IgD-negative memory B cell (primary cell): ENCODE data around the gene ASMTL. TPM values are rescaled to one million over a fixed set of nuclear protein-coding genes. Genes with fewer than 3 reads are reported as not detected.
A peak's percentile ranks its signal among the peaks of the same experiment; 100 is the strongest.

ENCODE experiments used
- H3K27ac Mint-ChIP-seq, 3 donors: one replicate each; pipeline ENCODE4 v1.8.0; 2020 to 2022; ENCODE audit warnings: mild to moderate bottlenecking in 3 of 3, mixed read lengths in 3 of 3, moderate library complexity in 1 of 3
- H3K27me3 Mint-ChIP-seq: one replicate; pipeline ENCODE4 v1.8.0; 2021; ENCODE audit warnings: mixed read lengths
- H3K36me3 Mint-ChIP-seq: one replicate; pipeline ENCODE4 v1.8.0; 2020; ENCODE audit warnings: mild to moderate bottlenecking, mixed read lengths
- H3K4me1 Mint-ChIP-seq, 3 donors: one replicate each; pipeline ENCODE4 v1.8.0; 2020 to 2022; ENCODE audit warnings: mixed read lengths in 3 of 3, mild to moderate bottlenecking in 1 of 3
- H3K4me3 Mint-ChIP-seq, 4 donors: one replicate each; pipeline ENCODE4 v1.8.0; 2020 to 2022; ENCODE audit warnings: mild to moderate bottlenecking in 4 of 4, mixed read lengths in 4 of 4, moderate library complexity in 3 of 4
- H3K9me3 Mint-ChIP-seq, 3 donors: one replicate each; pipeline ENCODE4 v1.8.0; 2020 to 2021; ENCODE audit warnings: mixed read lengths in 3 of 3, mild to moderate bottlenecking in 1 of 3
- polyA plus RNA-seq: library from polyadenylated mRNA; unstranded; fragments of 300-500 nt; fragmentation: Illumina TruSeq; gene quantifications from one replicate; pipeline ENCODE4 v1.2.3, GENCODE V29; 2021

The ASMTL gene
- polyA plus RNA-seq, 1 donor from 2014 or later: 50.1 TPM

GRCh38 chrX:1401611-1402430 lies 50.9 kb downstream of the ASMTL start:
- Mint-ChIP-seq H3K9me3 (no peaks in the 10 kb centered on the region), H3K4me3 (no peak overlapping the region), H3K36me3 (no peaks in the 10 kb centered on the region), H3K27me3 (no peaks in the 10 kb centered on the region), H3K4me1 (no peaks in the 10 kb centered on the region), H3K27ac (no peak overlapping the region)

- no peak overlapping the region for H3K4me3 Mint-ChIP-seq
- H3K36me3 Mint-ChIP-seq: no peaks in the 10 kb centered on the region
- H3K4me1 Mint-ChIP-seq: peaks cover 0 to 4% (median 3%) of the 10 kb centered on the region in 3 donors
- peak overlapping the region in 2 of 3 donors; percentile 16 to 68 for H3K27ac Mint-ChIP-seq
- no peaks in the 10 kb centered on the region for H3K27me3 Mint-ChIP-seq
- no peaks in the 10 kb centered on the region for H3K9me3 Mint-ChIP-seq
These were observed 51.8 kb downstream of the ASMTL start for GRCh38 chrX:1400742-1401471.

- Mint-ChIP-seq H3K27ac (no peak overlapping the region), H3K4me1 (peaks cover 0 to 9% (median 8%) of the 10 kb centered on the region in 3 donors), H3K4me3 (peak overlapping the region in 1 of 4 donors; percentile 20), H3K27me3 (no peaks in the 10 kb centered on the region), H3K36me3 (no peaks in the 10 kb centered on the region), H3K9me3 (no peaks in the 10 kb centered on the region)
These were observed 52.7 kb downstream of the ASMTL start for GRCh38 chrX:1400049-1400448.

GRCh38 chrX:1398431-1399340 lies 54.0 kb downstream of the ASMTL start:
- H3K4me3 Mint-ChIP-seq: peak overlapping the region in 1 of 4 donors; percentile 17
- peaks cover 0 to 12% (median 9%) of the 10 kb centered on the region in 3 donors for H3K4me1 Mint-ChIP-seq
- H3K9me3 Mint-ChIP-seq: no peaks in the 10 kb centered on the region
- no peaks in the 10 kb centered on the region for H3K27me3 Mint-ChIP-seq
- peak overlapping the region in 1 of 3 donors; percentile 62 for H3K27ac Mint-ChIP-seq
- H3K36me3 Mint-ChIP-seq: no peaks in the 10 kb centered on the region

- H3K27me3 Mint-ChIP-seq: no peaks in the 10 kb centered on the region
- no peaks in the 10 kb centered on the region for H3K36me3 Mint-ChIP-seq
- H3K4me3 Mint-ChIP-seq: peak overlapping the region in 1 of 4 donors; percentile 45
- H3K27ac Mint-ChIP-seq: peak overlapping the region in 2 of 3 donors; percentile 18 to 43
- peaks cover 0 to 16% (median 11%) of the 10 kb centered on the region in 3 donors for H3K4me1 Mint-ChIP-seq
- H3K9me3 Mint-ChIP-seq: no peaks in the 10 kb centered on the region
These were observed 55.1 kb downstream of the ASMTL start for GRCh38 chrX:1397441-1398270.

- H3K27ac Mint-ChIP-seq: peak overlapping the region in 1 of 3 donors; percentile 18
- H3K27me3 Mint-ChIP-seq: no peaks in the 10 kb centered on the region
- peaks cover 0 to 16% (median 11%) of the 10 kb centered on the region in 3 donors for H3K4me1 Mint-ChIP-seq
- no peaks in the 10 kb centered on the region for H3K36me3 Mint-ChIP-seq
- H3K4me3 Mint-ChIP-seq: no peak overlapping the region
- H3K9me3 Mint-ChIP-seq: no peaks in the 10 kb centered on the region
These were observed 55.7 kb downstream of the ASMTL start for GRCh38 chrX:1397001-1397400.

- Mint-ChIP-seq H3K4me1 (peaks cover 0 to 20% (median 14%) of the 10 kb centered on the region in 3 donors), H3K27ac (peak overlapping the region in 1 of 3 donors; percentile 69), H3K27me3 (no peaks in the 10 kb centered on the region), H3K36me3 (no peaks in the 10 kb centered on the region), H3K9me3 (no peaks in the 10 kb centered on the region), H3K4me3 (peak overlapping the region in 1 of 4 donors; percentile 51)
These were observed 57.0 kb downstream of the ASMTL start for GRCh38 chrX:1395646-1396216.

- peak overlapping the region in 1 of 3 donors; percentile 28 for H3K27ac Mint-ChIP-seq
- no peaks in the 10 kb centered on the region for H3K36me3 Mint-ChIP-seq
- no peaks in the 10 kb centered on the region for H3K27me3 Mint-ChIP-seq
- peak overlapping the region in 3 of 4 donors; percentile 30 to 91 (median 85) for H3K4me3 Mint-ChIP-seq
- H3K9me3 Mint-ChIP-seq: no peaks in the 10 kb centered on the region
- H3K4me1 Mint-ChIP-seq: peaks cover 0 to 20% (median 14%) of the 10 kb centered on the region in 3 donors
These were observed 57.8 kb downstream of the ASMTL start for GRCh38 chrX:1394731-1395501.

- Mint-ChIP-seq H3K27ac (peak overlapping the region in 2 of 3 donors; percentile 80 to 93), H3K27me3 (no peaks in the 10 kb centered on the region), H3K4me3 (peak overlapping the region; percentile 85 to 91 (median 89)), H3K9me3 (no peaks in the 10 kb centered on the region), H3K36me3 (no peaks in the 10 kb centered on the region), H3K4me1 (peaks cover 0 to 20% (median 14%) of the 10 kb centered on the region in 3 donors)
These were observed 58.7 kb downstream of the ASMTL start for GRCh38 chrX:1393871-1394615.

GRCh38 chrX:1392376-1393068 lies 60.2 kb downstream of the ASMTL start:
- peak overlapping the region; percentile 90 to 96 (median 92) for H3K4me3 Mint-ChIP-seq

GRCh38 chrX:1391707-1392375 lies 60.9 kb downstream of the ASMTL start, which contains the start of gene SLC25A6:
SLC25A6 (minus strand) TSS chrX:1392113; CDS start chrX:1392009, 104 bp downstream.
- H3K9me3 Mint-ChIP-seq: no peaks in the 10 kb centered on the region
- peak within 1 kb of the TSS; percentile 93 to 99 (median 97) for H3K27ac Mint-ChIP-seq
- peaks cover 2% of the 10 kb centered on the region for H3K36me3 Mint-ChIP-seq
- peaks cover 5 to 24% (median 17%) of the 10 kb centered on the region in 3 donors for H3K4me1 Mint-ChIP-seq
- H3K27me3 Mint-ChIP-seq: no peaks in the 10 kb centered on the region
- H3K4me3 Mint-ChIP-seq: peak within 1 kb of the TSS; percentile 90 to 96 (median 92)

More at GRCh38 chrX:1392376-1393068, 60.2 kb downstream of the ASMTL start:
- H3K4me1 Mint-ChIP-seq: peaks cover 5 to 24% (median 17%) of the 10 kb centered on the region in 3 donors
- no peaks in the 10 kb centered on the region for H3K9me3 Mint-ChIP-seq
- H3K27me3 Mint-ChIP-seq: no peaks in the 10 kb centered on the region
- H3K27ac Mint-ChIP-seq: peak overlapping the region; percentile 93 to 99 (median 97)
- peaks cover 2% of the 10 kb centered on the region for H3K36me3 Mint-ChIP-seq
